ENCODE measurements around the gene NOS2.

NOS2 gene

GRCh38 chr17:27802962-27803680 is 2.8 kb upstream of the NOS2 start:
- no peak for TF ChIP-seq CTCF (IDR thresholded peaks at IDR 0.05; ENCODE audit: low read depth, low read length, poor library complexity, severe bottlenecking)
- TF ChIP-seq EZH2phosphoT487 (IDR thresholded peaks at IDR 0.05; ENCODE audit: borderline replicate concordance, low read length), result no peak
- Histone ChIP-seq H3K4me2 (ENCODE audit: low read length) (no peak overlapping the region), H3K4me3 (ENCODE audit: low read length) (no peak overlapping the region), H3K9me2 (replicated peaks; ENCODE audit: control insufficient read depth, low read length) (no peaks in the 10 kb centered on the region), H3K4me1 (ENCODE audit: control insufficient read depth, low read length) (peaks cover 12% of the 10 kb centered on the region), H3K79me2 (ENCODE audit: control insufficient read depth, low read length) (no peaks in the 10 kb centered on the region), H3K27ac (ENCODE audit: low read depth, low read length) (no peak overlapping the region), H3K27me3 (ENCODE audit: control insufficient read depth, low read length) (peaks cover 13% of the 10 kb centered on the region; the same call in 1 of the 2 replicates), H3K9me3 (ENCODE audit: control insufficient read depth, insufficient read depth, low read length) (no peaks in the 10 kb centered on the region), H3F3A (ENCODE audit: control insufficient read depth, insufficient read depth) (no peaks in the 10 kb centered on the region), H4K20me1 (ENCODE audit: control insufficient read depth, insufficient read depth, low read depth, low read length) (no peaks in the 10 kb centered on the region), H3K36me3 (ENCODE audit: control insufficient read depth, low read length) (no peaks in the 10 kb centered on the region)

DNA sequence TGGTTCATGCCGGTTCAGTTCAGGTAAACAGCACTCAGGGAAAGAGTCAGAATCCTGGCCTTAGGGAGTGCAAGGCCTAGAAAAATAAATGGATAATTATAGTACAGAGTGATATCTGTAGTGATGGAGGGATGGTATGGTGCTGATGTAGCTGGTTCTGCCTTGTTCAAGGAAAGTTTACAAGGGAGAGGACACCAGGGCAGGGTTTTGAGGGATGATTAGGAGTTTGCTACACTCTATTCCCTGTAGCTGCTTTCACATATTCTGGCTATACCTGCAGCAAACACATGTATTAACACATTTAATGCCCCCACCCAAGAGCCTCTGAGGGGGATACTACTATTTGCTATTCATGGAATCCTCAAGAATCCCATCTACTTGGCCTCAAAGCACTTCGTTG is 1.7 kb upstream of the NOS2 start:
- TF ChIP-seq CTCF (IDR thresholded peaks at IDR 0.05; ENCODE audit: low read depth, low read length, poor library complexity, severe bottlenecking) (no peak), EZH2phosphoT487 (IDR thresholded peaks at IDR 0.05; ENCODE audit: borderline replicate concordance, low read length) (no peak)
- H3F3A ChIP-seq (ENCODE audit: control insufficient read depth, insufficient read depth), result no peaks in the 10 kb centered on the region
- no peaks in the 10 kb centered on the region for H3K36me3 ChIP-seq (ENCODE audit: control insufficient read depth, low read length)
- H3K27me3 ChIP-seq (ENCODE audit: control insufficient read depth, low read length), result peaks cover 13% of the 10 kb centered on the region; the same call in 1 of the 2 replicates
- no peaks in the 10 kb centered on the region for H3K79me2 ChIP-seq (ENCODE audit: control insufficient read depth, low read length)
- no peaks in the 10 kb centered on the region for H4K20me1 ChIP-seq (ENCODE audit: control insufficient read depth, insufficient read depth, low read depth, low read length)
- H3K4me1 ChIP-seq (ENCODE audit: control insufficient read depth, low read length), result peaks cover 10% of the 10 kb centered on the region
- no peaks in the 10 kb centered on the region for H3K9me2 ChIP-seq (replicated peaks; ENCODE audit: control insufficient read depth, low read length)
- no peak overlapping the region for H3K27ac ChIP-seq (ENCODE audit: low read depth, low read length)
- H3K4me2 ChIP-seq (ENCODE audit: low read length), result no peak overlapping the region
- no peak overlapping the region for H3K4me3 ChIP-seq (ENCODE audit: low read length)
- H3K9me3 ChIP-seq (ENCODE audit: control insufficient read depth, insufficient read depth, low read length), result no peaks in the 10 kb centered on the region

DNA sequence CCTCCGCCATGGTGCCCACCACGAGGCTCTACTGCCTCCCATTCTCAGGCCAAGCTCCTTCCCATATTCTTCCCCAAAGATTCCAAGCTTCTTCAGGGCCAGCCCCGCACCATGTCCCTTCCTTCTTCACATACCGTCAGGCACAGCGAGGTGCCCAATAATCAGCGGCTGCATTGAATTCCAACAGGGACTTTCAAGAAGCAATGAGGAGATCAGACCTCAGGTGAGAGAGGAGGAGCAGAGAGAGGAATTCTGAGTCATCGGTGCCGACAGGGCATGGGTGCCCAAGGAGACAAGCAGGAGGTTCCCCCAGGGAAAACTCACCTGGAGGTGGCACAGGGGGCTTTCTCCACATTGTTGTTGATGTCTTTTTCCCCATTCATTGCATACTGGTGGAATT is 2.0 kb downstream of the NOS2 start:
- H3K4me3 ChIP-seq (ENCODE audit: low read length), result no peak overlapping the region
- H3K4me2 ChIP-seq (ENCODE audit: low read length), result no peak overlapping the region
- no peak overlapping the region for H3K27ac ChIP-seq (ENCODE audit: low read depth, low read length)
- no peaks in the 10 kb centered on the region for H3K36me3 ChIP-seq (ENCODE audit: control insufficient read depth, low read length)
- no peaks in the 10 kb centered on the region for H3K9me2 ChIP-seq (replicated peaks; ENCODE audit: control insufficient read depth, low read length)
- H4K20me1 ChIP-seq (ENCODE audit: control insufficient read depth, insufficient read depth, low read depth, low read length), result no peaks in the 10 kb centered on the region
- H3K79me2 ChIP-seq (ENCODE audit: control insufficient read depth, low read length), result no peaks in the 10 kb centered on the region
- no peaks in the 10 kb centered on the region for H3K4me1 ChIP-seq (ENCODE audit: control insufficient read depth, low read length)
- H3K27me3 ChIP-seq (ENCODE audit: control insufficient read depth, low read length), result peaks cover 16% of the 10 kb centered on the region; the same call in 1 of the 2 replicates
- no peak for TF ChIP-seq CTCF (IDR thresholded peaks at IDR 0.05; ENCODE audit: low read depth, low read length, poor library complexity, severe bottlenecking)
- no peaks in the 10 kb centered on the region for H3K9me3 ChIP-seq (ENCODE audit: control insufficient read depth, insufficient read depth, low read length)
- no peaks in the 10 kb centered on the region for H3F3A ChIP-seq (ENCODE audit: control insufficient read depth, insufficient read depth)
